Progenitor cell of endocrine pancreas (in vitro differentiated cells): Measurements from ENCODE around the gene ZBTB8OS. TPM values are rescaled to one million over a fixed set of nuclear protein-coding genes. Genes with fewer than 3 reads are reported as not detected.
"Not testable (repeated sequence)": the region's sequence is repeated elsewhere in the genome, so short reads cannot be mapped to it uniquely, and the experiment has no call there.

Source experiments
- DNase-seq: peaks from one replicate; pipeline ENCODE4 v3.0.0; 2021; ENCODE audit warnings: low spot score; ENCODE audit not compliant: unreplicated experiment
- H3K27ac Mint-ChIP-seq: 2 replicates; pipeline ENCODE4 v1.8.0; 2021; ENCODE audit warnings: mild to moderate bottlenecking, moderate library complexity, mixed read lengths
- H3K27me3 Mint-ChIP-seq: 2 replicates; pipeline ENCODE4 v1.8.0; 2021; ENCODE audit warnings: mixed read lengths
- H3K36me3 Mint-ChIP-seq: 2 replicates; pipeline ENCODE4 v1.8.0; 2022; ENCODE audit warnings: mixed read lengths; ENCODE audit not compliant: insufficient read depth
- H3K4me1 Mint-ChIP-seq: 2 replicates; pipeline ENCODE4 v1.8.0; 2021; ENCODE audit warnings: low read depth, mixed read lengths
- H3K4me3 Mint-ChIP-seq: 2 replicates; pipeline ENCODE4 v1.8.0; 2021; ENCODE audit warnings: low read depth, mild to moderate bottlenecking, moderate library complexity, mixed read lengths
- H3K9me3 Mint-ChIP-seq: 2 replicates; pipeline ENCODE4 v1.8.0; 2021; ENCODE audit warnings: low read depth, mixed read lengths
- total RNA-seq: library from RNA; stranded (reverse); gene quantifications from 2 replicates; pipeline ENCODE4 v1.2.1, GENCODE V29; 2021
- TF ChIP-seq, protein P1 (sequence below): fragments of 200-600 bp; sonication (generic); IDR thresholded peaks from one replicate; pipeline ENCODE4 v1.5.0; 2021; ENCODE audit warnings: antibody characterized with exemption, mild to moderate bottlenecking; ENCODE audit not compliant: unreplicated experiment

Gene ZBTB8OS
- total RNA-seq, 1 donor from 2014 or later = 50.1 TPM

DNA sequence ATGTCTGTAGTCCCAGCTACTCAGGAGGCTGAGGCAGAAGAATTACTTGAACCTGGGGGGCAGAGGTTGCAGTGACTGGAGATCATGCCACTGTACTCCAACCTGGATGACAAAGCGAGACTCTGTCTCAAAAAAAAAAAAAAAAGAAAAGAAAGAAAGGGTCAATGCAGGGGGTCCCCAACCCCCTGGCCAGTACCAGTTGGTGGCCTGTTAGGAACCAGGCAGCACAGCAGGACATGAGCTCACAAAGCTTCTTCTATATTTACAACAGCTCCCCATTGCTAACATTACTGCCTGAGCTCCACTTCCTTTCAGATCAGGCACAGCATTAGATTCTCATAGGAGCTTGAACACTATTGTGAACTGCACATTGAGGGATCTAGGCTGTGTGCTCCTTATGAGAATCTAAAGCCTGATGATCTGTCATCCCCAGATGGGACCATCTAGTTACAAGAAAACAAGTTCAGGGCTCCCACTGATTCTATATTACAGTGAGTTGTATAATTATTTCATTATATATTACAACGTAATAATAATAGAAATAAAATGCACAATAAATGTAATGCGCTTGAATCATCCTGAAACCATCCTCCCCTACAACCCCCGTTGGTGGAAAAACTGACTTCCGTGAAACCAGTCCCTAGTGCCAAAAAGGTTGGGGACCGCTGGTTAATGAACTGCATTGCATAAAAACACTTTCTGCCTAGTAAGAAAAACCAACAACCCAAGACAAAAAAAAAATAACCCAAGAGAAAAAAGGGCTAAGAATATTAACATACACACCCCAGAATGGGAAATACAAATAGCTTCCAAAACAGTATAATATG, 2.8 kb downstream of the ZBTB8OS start:
- Mint-ChIP-seq H3K27ac (no peak overlapping the region), H3K36me3 (no peaks in the 10 kb centered on the region), H3K4me3 (no peak overlapping the region), H3K4me1 (peaks cover 21% of the 10 kb centered on the region), H3K27me3 (no peaks in the 10 kb centered on the region), H3K9me3 (no peaks in the 10 kb centered on the region)
- TF ChIP-seq, protein P1, sequence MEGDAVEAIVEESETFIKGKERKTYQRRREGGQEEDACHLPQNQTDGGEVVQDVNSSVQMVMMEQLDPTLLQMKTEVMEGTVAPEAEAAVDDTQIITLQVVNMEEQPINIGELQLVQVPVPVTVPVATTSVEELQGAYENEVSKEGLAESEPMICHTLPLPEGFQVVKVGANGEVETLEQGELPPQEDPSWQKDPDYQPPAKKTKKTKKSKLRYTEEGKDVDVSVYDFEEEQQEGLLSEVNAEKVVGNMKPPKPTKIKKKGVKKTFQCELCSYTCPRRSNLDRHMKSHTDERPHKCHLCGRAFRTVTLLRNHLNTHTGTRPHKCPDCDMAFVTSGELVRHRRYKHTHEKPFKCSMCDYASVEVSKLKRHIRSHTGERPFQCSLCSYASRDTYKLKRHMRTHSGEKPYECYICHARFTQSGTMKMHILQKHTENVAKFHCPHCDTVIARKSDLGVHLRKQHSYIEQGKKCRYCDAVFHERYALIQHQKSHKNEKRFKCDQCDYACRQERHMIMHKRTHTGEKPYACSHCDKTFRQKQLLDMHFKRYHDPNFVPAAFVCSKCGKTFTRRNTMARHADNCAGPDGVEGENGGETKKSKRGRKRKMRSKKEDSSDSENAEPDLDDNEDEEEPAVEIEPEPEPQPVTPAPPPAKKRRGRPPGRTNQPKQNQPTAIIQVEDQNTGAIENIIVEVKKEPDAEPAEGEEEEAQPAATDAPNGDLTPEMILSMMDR = no peak
- DNase-seq = no peak

DNA sequence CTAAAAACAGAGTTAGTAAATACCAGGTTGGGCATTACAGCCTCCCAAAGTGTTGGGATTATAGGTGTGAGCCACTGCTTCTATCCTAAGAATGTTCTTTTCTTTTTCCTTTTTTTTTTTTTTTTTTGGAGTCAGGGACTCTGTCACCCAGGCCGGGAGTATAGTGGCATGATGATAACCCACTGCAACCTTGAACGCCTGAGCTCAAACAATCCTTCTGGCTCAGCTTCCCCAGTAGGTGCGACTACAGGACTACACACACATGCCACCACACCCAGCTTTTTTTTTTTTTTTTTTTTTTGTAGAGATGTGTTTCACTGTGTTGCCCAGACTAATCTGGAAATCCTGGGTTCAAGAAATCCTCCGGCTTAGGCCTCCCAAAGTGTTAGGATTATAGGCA, 5.9 kb downstream of the ZBTB8OS start:
- no peak for DNase-seq
- Mint-ChIP-seq H3K4me1 (peaks cover 14% of the 10 kb centered on the region), H3K36me3 (no peaks in the 10 kb centered on the region), H3K27ac (peak overlapping the region; percentile 97), H3K27me3 (no peaks in the 10 kb centered on the region), H3K9me3 (no peaks in the 10 kb centered on the region), H3K4me3 (no peak overlapping the region)
- TF ChIP-seq, protein P1 = no peak

DNA sequence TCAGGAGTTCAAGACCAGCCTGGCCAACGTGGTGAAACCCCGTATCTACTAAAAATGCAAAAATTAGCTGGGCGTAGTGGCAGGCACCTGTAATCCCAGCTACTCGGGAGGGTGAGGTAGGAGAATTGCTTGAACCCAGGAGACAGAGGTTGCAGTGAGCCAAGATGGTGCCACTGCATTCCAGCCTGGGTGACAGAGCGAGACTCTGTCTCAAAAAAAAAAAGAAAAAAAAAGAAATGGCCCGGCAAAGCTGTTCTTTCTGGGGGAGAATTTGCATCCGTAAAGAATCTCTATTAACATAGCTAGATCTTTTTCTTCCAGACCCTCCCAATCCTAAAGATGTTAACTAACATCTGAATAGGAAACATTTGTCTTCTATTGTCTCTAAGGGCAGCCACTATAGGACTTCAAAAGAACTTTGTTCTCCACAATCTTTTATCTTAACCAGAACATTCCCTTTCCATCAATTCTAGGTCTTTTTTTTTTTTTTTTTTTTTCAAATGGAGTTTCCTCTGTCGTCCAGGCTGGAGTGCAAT, 8.0 kb downstream of the ZBTB8OS start:
- H3K9me3 Mint-ChIP-seq, H3K4me3 Mint-ChIP-seq, DNase-seq, H3K27ac Mint-ChIP-seq, H3K27me3 Mint-ChIP-seq, H3K36me3 Mint-ChIP-seq: not testable (repeated sequence)
- peaks cover 12% of the 10 kb centered on the region for H3K4me1 Mint-ChIP-seq

DNA sequence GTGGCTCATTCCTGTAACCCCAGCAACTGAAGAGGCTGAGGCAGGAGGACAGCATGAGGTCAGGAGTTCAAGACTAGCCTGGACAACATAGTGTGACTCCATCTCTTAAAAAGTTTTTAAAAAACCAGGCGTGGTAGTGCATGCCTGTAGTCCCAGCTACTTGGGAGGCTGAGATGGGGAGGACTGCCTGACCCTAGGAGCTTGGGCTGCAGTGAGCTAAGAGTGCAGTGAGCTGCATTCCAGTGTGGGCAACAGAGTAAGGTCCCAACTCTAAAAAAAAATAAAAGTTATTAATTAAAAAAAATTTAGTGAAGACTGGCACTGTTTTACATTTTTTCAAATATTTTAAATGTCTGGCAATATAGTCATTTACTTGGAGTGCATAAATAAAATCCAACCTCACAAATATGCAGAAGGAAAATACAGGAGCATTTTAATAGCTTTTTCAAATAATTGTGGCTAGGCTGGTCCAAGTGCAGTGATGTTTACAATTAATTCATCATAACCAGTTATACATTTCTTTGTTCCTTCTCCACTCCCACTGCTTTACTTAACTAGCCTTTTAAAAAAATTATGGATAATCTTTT, 10.8 kb downstream of the ZBTB8OS start:
- H3K27ac Mint-ChIP-seq = no peak overlapping the region
- H3K36me3 Mint-ChIP-seq = peaks cover 5% of the 10 kb centered on the region
- H3K27me3 Mint-ChIP-seq = no peaks in the 10 kb centered on the region
- DNase-seq = no peak
- peaks cover 19% of the 10 kb centered on the region for H3K4me1 Mint-ChIP-seq
- TF ChIP-seq, protein P1 = no peak
- H3K4me3 Mint-ChIP-seq = no peak overlapping the region
- no peaks in the 10 kb centered on the region for H3K9me3 Mint-ChIP-seq

DNA sequence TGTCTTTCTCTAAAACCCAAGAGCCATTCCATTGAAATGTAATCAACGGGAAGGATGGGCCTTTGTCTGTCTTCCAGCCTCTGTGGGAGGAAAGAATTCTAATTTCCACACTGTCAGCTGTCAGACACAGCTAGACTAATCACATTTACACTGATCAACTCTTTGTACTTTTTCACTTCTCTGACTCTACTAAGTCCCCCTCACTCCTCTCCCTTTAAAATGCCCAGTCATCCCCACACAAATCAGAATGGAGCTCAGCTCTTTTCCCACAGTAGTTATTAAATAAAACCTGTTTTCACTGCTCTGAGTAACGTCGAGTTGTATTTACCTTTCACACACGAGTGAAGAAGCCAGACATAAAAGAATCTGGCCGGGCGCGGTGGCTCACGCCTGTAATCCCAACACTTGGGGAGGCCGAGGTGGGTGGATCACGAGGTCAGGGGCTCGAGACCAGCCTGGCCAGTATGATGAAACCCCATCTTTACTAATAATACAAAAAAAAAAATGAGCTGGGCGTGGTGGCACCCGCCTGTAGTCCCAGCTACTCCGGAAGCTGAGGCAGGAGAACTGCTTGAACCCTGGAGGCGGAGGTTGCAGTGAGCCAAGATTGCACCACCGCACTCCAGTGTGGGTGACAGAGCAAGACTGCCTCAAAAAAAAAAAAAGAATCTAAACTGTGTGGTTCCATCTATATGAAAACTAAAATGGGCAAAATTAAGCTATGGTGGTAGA, 13.3 kb downstream of the ZBTB8OS start:
- TF ChIP-seq, protein P1 = no peak
- Mint-ChIP-seq H3K4me1 (peaks cover 10% of the 10 kb centered on the region), H3K27ac (peak overlapping the region; percentile 65), H3K27me3 (no peaks in the 10 kb centered on the region), H3K36me3 (peaks cover 13% of the 10 kb centered on the region), H3K9me3 (no peaks in the 10 kb centered on the region), H3K4me3 (no peak overlapping the region)
- DNase-seq = no peak
